DMS53 treated with DMSO at 0.1 percent for 48 hours (cell line): ENCODE results near the gene YY2.
A peak's percentile ranks its signal among the peaks of the same experiment; 100 is the strongest.
"Not testable (repeated sequence)": the region's sequence is repeated elsewhere in the genome, so short reads cannot be mapped to it uniquely, and the experiment has no call there.

ENCODE experiments used
- DNase-seq: peaks from one replicate; lab custom pipeline; 2025; ENCODE audit not compliant: unreplicated experiment; lab: John Stamatoyannopoulos, UW

YY2 gene

GRCh38 chrX:21855937-21856415 lies at the start of gene YY2:
Gene YY2, plus strand, starts transcription at chrX:21855987. Its CDS starts 498 bp downstream, at chrX:21856485.
- DNase-seq: no peak

DNA sequence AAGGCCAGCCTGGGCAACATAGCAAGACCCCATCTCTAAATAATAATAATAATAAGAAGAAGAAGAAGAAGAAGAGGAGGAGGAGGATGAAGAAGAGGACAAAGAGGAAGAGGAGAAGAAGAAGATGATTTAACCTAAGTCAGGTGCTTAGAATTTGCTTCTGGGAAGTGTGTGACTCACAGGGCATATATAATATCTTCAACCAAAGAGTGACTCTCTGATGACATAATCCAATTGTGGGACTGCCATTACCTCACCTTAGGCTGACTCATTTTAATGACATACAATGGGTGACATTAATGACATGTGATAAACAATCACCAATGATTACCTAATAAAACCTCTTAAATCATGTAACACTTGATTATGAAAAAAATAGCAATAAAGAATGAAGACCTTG lies 49.1 kb upstream of the YY2 start:
- DNase-seq: no peak

DNA sequence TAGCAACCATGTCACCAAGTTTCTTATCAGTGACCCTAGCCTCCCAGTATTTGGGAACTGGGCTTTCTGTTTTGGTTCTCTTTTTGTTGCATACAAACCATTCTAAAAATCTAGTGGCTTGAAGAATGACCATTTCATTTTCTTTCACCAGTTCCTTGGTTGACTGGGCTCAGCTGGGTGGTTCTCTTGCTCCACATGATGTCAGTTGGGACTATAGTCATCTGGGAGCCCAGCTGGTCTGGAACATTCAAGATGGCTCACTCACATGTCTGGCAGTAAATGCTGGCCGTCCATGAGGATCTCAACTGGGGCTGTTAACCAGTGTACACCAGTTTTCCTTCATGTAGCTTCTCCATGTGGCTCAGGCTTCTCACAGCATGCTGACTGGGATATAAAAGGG lies 44.0 kb upstream of the YY2 start:
- no peak for DNase-seq

DNA sequence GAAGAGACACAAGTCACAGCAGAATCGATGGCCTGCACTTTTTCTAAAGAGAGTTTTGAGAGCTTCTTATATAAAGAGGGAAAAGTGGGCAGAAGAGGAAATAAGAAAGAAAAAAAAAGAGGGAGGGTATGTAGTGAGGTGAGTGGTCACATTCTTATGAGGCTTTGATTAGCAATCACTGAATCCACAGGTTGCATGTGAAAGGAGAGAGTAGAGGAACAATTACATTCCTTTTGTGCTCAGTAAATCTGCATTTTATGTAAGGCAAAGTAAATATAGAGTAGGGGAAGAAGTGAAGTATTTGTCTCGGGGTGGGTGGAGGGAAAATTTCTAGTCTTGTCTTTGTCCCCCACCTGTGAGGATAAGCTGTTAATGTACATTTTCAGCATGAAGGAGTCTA lies 43.2 kb upstream of the YY2 start:
- no peak for DNase-seq

GRCh38 chrX:21813612-21814368 lies 42.0 kb upstream of the YY2 start:
- DNase-seq: no peak

DNA sequence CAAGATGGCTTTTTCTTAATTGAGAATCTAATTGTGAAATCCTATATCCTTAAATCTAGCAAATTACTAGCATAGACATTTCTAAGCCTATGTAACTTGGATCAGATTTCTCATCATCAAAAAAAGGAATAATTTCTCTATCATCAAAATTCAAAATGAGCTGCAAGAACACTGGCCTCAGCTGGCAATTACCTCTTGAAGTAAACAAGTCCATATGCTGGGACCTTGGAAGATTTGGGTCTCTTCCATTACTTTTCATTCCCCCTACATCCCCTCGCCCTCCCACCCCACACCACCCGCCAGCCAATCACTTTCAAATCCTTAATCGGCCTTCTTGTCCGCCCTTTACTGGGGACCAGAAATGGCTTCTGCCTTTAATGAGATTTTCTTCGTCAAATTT lies 39.7 kb upstream of the YY2 start:
- no peak for DNase-seq

GRCh38 chrX:21820170-21820569 lies 35.6 kb upstream of the YY2 start:
- not testable (repeated sequence) for DNase-seq

DNA sequence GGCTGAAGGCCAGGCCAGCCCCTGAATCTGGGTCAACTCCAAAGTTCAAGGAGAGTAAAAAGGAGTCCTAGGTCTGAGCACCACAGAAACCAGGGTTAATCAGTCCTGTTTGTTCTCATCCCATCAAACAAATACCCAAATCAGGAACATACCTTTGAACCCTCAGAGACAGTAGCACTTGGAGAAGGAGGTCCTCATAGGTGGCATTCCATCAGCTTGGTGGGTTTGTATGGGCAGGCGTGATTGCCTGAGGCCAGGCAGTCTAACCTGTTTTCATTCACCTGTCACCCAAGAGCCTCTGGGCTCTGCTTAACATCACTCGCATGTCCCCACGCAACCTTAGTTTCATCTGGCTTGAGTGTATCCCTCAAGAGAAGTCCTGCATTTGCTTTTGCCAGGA lies 33.9 kb upstream of the YY2 start:
- DNase-seq: no peak

DNA sequence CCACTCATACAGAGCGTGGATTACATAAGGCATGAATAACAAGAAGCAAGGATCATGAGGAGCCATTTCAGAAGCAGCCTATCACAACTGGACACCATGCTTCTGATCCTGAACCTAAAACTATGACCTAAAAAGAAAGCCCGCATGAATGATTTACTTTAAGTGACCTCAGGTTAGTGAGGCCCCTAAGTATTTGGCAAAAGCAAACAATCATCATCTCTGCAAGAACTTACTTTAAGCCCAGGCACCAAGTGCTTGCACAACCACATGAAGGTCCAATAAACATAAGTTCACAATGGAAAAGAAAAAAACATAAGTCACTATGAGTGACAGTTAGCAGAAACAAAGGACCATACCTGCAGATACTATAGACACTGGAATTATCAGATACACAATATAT lies 24.3 kb upstream of the YY2 start:
- no peak for DNase-seq

DNA sequence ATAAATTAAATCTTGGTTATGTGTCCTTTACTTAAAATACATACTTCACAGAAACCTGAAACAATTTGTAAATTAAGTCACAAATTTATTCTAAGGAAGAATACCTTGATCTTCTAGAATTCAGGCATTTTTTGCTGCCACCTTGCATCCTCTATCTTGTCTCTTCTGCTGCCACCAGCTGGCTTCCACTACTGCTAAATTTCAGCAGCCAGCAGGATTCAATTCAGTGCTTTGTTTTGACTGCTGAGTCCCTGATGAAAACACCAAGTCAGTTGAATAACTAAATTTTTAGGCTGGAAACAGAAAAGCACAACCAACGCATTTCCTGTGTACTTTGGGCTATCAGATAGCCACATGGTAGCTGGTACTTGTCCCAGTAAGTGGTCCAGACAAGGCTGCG lies 18.7 kb upstream of the YY2 start:
- DNase-seq: no peak

GRCh38 chrX:21838937-21839333 lies 16.9 kb upstream of the YY2 start:
- DNase-seq: peak; percentile 26

- peak; percentile 73 for DNase-seq
Observed at GRCh38 chrX:21839334-21840192, 16.2 kb upstream of the YY2 start, which contains the start of gene MBTPS2. Gene MBTPS2, plus strand, starts transcription at chrX:21839617. Its CDS starts 118 bp downstream, at chrX:21839735.

GRCh38 chrX:21840193-21840545 lies 15.6 kb upstream of the YY2 start:
- no peak for DNase-seq

GRCh38 chrX:21843179-21843578 lies 12.6 kb upstream of the YY2 start:
- DNase-seq: peak; percentile 11

DNA sequence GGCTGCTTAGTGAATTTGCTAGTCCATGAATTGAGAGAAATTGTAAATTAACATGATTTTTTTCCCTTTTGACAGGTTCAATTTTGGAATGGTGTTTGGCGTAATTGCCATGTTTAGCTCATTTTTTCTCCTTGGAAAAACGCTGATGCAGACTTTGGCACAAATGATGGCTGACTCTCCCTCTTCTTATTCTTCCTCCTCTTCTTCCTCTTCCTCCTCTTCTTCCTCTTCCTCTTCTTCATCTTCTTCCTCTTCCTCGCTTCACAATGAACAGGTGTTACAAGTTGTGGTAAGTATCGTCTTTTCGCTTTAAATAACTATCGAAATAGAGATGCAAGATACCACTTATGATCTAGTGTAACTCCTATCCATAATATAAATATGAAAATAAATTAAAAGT lies 10.7 kb upstream of the YY2 start:
- DNase-seq: no peak

DNA sequence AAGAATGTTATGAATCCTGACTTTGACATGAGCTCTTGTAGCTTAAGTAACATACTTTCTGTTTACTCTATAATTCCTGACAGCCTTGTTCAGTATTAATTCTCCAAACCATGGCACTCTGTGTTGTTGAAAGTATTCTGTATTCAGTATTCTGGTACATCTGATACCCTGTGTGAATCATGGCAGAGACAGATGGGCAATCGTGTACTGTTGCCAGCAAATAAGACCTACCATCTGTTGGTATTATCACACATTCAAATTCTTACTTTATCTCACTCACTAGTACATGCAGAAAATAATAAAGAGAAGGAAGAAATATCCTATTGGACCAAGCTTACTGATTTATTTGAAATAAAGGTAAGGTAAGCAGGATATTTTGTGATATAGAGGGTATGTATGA lies 8.4 kb upstream of the YY2 start:
- no peak for DNase-seq

GRCh38 chrX:21853578-21853977 lies 2.2 kb upstream of the YY2 start:
- DNase-seq: no peak

DNA sequence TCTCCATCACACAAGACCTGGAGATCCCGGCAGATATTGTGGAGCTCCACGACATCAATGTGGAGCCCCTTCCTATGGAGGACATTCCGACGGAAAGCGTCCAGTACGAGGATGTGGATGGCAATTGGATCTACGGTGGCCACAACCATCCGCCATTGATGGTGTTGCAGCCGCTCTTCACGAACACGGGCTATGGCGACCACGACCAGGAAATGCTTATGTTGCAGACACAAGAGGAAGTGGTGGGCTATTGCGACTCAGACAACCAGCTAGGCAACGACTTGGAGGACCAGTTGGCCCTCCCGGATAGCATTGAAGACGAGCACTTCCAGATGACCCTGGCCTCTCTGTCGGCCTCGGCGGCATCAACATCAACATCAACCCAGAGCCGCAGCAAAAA lies 717 bp downstream of the YY2 start:
- DNase-seq: no peak

DNA sequence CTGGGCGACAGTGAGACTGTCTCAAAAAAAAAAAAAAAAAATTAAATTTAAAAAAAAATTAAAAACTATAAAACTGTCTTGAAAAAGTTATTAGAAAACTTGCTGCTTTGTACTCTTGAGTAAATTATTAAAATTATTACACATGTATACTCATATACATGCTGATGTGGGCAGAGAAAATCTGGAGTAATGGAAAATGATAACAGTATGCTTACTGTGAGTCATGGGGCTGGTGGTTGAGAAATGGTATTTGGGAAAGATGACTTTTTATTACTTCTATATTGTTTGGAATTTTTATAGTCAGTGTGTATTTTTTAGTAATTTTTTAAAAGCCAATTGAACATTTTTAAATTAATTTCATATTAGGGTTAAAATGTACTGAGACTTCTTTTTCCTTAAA lies 7.5 kb downstream of the YY2 start:
- no peak for DNase-seq

DNA sequence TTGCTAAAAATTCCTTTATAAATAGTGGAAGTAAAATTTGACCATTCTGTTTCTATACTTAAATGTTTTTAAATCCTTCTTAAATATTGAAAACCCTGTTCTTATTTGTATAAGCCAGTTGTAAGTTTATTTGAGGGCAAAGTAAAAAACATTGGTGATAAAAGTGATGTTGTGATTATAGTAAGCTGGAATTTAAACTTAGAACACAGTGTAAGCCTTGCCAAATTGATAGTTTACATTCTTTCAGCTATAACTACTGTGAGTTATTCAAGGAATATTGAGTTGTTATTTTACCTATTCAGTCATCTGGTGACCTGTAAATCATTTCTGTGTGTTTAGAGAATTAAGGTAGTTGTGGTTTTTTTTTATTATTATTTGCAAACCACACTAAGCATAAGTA lies 9.6 kb downstream of the YY2 start:
- DNase-seq: no peak

- DNase-seq: no peak
Observed at GRCh38 chrX:21870494-21870893, 14.7 kb downstream of the YY2 start.

DNA sequence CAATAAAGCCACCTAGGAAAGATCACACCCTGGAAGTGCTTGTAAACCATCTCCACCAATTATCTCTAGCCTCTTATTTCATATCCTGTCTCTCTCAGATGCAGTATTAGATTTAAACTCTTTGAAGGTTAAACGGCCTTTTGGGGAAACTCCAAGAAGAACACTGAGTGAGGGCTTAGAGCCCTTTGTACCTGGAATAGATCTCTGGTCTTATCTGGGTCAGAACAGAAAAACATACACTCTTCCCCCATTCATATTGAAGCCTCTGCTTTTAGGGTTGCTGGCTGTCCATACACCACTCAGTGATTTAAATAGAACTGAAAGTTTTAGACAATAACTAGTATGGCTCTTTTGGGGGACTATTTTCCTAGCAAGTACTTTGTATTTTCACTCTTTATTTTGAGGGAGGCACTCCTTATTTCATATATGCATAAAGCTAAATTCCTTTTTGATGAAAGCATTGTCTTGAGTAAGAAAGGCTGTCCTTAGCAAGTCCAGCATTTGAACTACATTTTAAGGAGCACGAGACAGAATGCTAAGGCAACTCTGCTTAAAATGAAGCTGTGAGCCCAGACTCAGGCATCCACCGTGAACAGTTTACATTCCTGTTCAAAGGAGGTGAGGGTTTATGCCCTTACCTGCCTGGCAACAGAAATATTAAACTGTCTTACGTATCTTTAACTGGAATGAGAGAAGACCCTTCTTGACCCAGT lies 17.4 kb downstream of the YY2 start:
- DNase-seq: no peak
